G401.6 (cell line): ENCODE results near the gene RPS10.
A peak's percentile ranks its signal among the peaks of the same experiment; 100 is the strongest.
"Not testable (repeated sequence)": the region's sequence is repeated elsewhere in the genome, so short reads cannot be mapped to it uniquely, and the experiment has no call there.

Experiments
- FAIRE-seq: peaks from 2 replicates; lab custom pipeline; 2012; peaks lifted over from hg19 to GRCh38; lab: Jason Lieb, UNC

Gene RPS10

DNA sequence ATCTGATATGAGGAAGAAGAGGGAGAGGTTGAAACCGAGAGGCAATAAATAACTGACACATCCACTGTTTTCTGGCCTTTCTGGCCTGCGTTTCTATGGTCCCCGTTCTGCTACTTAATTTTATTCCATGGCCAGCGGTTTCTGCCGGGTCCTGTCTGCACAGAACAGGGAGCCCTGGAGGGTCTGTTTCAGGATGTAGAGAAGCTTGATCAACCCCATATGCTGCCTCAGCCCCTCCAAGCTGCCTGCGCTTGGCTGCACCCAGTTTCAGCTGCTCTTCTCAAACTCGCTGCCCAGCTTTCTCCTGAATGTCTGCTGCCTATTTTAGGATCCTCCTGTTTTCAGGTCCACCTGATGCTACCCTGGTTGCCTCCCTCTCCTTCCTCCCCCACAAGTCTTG, 21.5 kb upstream of the RPS10 start:
- no peak for FAIRE-seq

DNA sequence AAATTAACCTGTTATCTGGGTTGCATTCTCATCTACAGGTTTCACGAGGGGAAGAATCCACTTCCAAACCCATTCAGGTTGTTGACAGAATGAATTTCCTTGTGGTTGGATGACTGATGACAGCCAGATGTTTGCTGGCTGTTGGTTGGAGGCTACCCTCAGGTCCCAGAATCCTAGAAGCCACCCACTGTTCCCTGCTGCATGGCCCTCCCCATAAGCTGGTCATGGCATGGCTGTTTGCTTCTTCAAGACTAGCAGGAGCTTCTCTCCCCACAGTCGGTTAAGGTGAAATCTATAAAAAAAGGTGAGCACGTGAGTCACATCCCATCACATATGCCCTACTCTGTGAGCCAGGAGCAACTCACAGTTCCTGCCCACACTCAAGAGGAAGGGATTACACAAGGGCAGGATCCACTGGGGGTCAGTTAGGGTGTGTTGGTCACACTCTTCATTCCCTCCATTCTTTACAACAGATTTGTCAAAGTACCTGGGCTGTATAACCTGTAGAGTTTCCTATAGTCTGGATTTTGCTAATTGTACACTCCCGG, 19.5 kb upstream of the RPS10 start:
- no peak for FAIRE-seq

DNA sequence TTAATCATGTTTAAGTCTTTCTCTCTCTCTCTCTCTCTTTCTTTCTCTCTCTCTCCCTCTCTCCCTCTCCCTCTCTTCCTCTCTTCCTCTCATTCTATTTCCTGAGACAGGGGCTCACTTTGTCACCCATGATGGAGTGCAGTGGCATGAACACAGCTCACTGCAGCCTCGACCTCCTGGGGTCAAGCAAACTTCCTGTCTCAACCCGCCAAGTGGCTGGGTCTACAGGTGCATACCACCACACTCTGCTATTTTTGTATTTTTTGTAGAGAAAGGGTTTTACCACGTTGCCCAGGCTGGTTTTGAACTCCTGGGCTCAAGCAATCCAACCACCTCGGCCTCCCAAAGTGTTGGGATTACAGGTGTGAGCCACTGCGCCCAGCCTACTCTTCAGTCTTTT, 15.7 kb upstream of the RPS10 start:
- no peak for FAIRE-seq

DNA sequence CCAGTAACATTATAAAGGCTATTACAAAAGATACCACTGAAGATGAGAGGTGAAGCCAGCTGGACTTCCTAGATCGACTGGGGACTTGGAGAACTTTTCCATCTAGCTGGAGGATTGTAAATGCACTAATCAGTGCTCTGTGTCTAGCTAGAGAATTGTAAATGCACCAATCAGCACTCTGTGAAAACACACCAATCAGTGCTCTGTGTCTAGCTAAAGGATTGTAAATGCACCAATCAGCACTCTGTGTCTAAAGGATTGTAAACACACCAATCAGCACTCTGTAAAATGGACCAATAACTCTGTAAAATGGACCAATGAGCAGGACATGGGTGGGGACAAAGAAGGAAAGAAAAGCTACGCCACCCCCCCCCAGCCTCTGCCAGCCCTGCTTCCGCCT, 13.6 kb upstream of the RPS10 start:
- FAIRE-seq = no peak

DNA sequence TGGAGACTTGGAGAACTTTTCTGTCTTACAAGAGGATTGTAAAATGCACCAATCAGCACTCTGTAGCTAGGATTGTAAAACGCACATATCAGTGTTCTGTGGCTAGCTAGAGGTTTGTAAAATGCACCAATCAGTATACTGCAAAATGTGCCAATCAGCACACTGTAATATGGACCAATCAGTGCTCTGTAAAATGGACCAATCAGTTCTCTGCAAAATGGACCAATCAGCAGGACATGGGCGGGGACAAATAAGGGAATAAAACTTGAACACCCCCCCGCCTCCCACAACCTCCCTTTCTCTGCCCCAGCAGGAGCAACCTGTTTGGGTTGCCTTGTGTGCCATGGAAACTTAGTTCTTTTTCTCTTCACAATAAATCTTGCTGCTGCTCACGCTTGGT, 12.8 kb upstream of the RPS10 start:
- no peak for FAIRE-seq

DNA sequence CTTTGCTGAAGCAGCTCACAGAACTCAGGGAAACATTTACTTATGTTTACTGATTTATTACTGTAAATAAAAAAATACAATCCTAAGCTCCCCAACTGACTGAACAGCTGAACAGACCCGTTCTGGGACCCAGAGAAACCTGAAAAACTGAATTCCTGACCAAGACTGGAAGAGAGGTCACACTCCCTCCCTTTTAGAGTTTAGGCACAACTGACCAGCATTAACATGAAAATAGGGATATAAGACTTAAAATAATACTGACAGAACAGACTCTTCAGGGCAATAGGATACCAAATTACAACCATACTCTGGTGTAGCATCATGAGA, 11.7 kb upstream of the RPS10 start:
- no peak for FAIRE-seq

DNA sequence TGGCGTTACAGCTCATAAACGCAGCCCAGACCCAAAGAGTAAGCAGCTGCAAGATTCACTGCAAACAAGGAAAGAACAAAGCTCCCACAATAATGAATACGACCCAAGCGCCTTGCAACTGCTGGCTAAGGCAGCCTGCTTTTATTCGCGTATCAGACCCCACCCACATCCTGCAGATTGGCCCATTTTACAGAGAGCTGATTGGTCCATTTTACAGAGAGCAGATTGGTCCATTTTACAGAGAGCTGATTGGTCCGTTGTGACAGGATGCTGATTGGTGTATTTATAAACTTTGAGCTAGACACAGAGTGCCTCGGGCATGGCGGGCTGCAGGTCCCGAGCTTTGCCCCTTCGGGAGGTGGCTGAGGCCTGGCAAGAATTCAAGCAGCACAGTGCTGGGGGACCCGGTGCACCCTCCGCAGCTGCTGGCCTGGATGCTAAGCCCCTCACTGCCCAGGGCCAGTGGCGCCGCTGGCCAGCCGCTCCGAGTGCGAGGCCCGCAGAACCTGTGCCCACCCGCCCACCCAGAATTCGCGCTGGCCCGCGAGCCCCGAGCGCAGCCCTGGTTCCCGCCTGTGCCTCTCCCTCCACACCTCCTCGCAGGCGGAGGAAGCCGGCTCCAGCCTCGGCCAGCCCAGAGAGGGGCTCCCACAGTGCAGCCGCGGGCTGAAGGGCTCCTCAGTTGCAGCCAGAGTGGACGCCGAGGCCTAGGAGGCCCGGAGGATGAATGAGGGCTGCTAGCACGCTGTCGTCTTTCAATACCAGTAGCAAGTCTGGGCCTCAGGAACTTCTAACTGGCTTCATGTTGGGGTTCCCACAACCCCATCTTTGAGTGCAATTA, 11.2 kb upstream of the RPS10 start:
- FAIRE-seq = no peak

DNA sequence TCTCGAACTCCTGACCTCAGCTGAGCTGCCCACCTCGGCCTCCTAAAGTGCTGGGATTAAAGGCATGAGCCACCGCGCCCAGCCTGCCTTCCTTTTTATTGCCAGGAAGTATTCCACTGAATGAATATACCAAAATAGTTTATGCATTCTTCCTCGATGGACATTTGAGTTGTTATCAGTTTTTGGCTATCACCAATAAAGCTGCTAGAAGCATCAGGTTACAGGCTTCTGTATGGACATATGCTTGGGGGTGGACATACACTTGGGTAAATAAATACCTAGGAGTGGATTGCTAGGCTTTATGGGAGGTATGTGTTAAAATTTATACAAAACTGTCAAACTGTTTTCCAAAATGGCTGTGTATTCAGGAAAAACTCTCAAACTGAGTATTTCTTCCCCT, 10.0 kb upstream of the RPS10 start:
- no peak for FAIRE-seq

DNA sequence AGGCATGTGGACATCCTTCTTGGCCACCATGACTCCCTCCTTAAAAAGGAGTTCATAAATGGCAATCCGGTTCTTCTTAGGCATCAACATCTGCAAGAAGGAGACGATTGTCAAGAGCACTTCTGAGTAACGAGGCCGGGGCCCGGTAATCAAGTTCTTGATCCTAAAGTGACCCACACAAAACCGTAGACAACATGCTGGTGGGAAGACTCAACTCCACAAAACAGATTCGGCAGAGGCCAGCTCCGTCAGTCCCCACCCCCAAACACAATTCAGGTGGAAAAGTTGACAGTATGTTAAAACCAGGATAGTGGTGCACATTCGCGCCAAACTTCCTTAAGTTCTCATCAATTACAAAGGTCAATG, 754 bp downstream of the RPS10 start:
- no peak for FAIRE-seq

DNA sequence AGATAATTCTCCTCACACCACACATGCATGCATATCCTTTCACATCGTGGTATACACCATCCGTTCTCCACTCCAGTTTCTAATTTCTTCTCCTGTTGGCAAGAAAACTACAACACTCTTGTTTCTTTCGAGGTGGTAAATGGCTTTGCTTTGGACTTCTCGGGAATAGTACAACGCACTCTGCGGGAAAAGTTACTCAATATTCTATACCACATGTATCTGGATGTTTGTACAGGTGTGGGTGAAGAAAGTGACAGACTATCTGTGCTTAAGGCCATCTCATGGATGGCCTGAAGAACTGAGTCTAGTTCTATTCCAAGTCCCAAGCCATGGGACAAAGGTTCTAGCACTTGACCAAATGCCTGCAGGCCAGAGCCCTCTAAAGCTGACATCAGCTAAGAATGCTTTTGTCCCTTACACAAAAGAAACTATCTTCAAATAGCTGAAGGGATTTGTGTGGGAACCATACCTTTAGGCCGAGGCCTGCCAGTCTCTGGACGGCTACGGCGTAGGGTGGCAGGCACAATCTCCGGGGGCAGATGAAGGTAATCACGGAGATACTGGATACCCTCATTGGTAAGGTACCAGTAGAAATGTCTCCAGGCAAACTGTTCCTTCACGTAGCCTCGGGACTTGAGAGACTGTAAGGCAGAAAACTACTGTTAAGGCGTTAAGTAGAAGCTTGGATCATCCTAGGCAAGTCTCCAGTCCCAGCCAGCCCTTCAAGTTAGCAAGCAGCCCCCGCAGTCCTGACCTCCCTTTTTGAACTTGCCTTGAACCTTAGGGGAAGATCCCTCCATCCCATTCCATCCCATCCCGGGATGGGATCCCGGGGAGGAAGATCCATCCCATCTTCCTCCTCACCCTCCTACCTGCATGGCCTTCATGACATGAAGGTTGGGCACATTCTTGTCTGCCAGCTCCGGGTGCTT, 1.4 kb downstream of the RPS10 start:
- FAIRE-seq = no peak

DNA sequence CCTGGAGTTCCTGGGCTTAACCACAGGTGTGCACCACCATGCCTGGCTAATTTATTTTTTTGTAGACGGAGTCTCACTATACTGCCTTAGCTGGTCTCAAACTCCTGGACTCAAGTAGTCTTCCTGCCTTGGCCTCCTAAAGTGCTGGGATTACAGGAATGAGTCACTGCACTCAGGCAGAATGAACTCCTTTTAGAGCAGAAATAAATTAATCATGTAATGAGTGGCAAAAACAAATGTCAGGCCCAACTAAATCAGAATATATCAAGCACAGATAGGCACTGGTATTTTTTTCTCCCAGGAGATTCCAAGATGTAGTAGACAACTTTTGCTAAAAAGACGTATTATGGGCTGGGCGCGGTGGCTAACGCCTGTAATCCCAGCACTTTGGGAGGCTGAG, 2.6 kb downstream of the RPS10 start:
- no peak for FAIRE-seq

DNA sequence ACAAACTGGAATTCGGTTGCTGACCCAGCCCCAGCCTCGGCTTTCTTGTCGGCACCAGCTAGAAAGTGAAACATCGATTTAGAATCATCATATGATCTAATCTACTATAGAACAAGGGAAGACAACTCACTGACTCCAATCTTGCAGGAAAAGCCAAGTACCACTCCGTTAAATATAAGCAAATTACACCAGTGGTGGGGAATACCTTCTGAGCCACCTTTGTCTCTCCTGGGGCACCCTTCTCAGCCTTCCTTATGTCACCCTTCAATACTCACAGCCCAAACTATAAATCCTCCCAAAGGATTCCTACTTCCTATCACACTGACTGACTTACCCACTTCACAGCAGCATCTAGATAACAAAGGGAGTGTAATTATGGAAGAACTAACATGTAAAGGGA, 7.5 kb downstream of the RPS10 start:
- no peak for FAIRE-seq

DNA sequence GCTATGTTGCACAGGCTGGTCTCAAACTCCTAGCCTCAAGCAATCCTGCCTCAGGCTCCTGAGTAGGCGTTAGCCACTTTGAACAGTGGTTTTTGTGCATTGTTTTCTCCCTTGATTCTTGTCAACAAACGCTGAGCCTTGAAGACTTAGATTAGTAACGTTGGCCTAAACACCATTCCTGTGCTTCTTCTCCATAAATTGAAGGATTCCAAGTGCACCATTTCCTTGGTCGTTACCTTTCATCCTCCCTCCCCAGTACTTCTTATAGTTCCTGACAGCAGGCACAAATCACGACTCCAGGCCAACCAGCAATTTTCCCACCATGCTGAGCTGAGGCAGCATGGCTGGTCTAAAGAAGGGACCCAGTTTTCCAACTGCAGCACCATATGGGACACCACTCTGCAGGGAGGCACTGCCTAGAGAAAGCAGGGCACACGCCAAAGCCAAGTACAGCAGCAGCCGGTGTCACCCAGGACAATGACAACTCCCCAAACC, 8.9 kb downstream of the RPS10 start:
- peak; percentile 51 for FAIRE-seq

DNA sequence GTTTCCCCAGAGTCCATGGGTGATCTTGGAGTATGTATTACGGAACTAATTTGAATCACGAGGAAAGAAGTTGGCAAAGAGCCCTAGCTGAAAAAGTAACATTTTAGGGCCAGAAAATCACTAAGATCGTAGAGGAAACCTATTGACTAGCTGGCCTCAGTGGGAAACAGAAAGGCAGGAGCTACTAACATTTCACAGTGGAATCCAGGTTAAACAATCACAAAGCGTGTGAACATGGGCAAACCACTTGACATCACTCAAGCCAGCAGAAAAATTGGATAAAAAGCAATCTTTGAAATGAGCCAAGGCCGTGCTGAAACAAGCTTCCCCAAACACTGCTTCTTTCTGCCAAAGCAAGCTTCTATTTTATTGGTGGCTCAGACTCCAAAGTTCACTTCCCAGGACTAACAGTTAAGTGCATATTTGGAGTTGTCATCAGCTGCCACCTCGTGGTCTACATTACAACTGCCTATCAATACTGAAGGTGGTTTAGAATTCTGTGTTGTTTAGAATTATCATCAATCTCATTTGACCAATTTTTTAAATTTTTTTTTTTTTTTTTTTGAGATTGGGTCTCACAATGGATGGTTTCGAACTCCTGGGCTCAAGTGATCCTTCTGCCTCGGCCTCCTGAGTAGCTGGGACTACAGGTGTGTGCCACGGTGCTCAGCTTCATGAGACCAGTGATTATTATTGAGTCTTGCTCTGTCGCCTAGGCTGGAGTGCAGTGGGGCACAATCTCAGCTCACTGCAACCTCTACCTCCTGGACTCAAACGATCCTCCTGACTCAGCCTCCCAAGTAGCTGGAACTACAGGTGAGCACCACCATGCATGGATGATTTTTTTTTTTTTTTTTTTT, 10.6 kb downstream of the RPS10 start:
- FAIRE-seq = peak; percentile 98

DNA sequence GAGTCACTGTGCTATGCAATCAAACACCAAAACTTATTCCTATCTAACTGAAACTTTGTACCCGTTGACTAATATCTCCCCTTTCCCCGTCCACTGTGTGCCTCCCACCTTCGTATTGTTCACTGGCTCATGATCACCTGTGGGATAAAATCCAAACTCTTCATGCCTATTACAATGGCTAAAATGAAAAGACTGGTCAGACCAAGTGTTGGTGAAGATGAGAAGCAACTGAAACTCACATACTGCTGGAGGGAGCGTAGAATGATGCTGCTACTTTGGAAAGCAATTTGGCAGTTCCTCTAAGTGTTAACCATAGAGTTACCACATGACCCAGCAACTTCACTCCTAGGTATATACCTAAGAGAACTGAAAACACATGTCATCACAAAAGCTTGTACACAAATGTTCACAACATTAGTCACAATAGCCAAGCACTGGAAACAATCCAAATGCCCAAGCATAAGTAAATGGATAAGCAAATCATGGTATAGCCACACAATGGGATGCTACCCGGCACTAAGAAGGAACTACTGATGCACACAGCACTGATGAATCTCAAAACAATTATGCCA, 13.1 kb downstream of the RPS10 start:
- FAIRE-seq = no peak

DNA sequence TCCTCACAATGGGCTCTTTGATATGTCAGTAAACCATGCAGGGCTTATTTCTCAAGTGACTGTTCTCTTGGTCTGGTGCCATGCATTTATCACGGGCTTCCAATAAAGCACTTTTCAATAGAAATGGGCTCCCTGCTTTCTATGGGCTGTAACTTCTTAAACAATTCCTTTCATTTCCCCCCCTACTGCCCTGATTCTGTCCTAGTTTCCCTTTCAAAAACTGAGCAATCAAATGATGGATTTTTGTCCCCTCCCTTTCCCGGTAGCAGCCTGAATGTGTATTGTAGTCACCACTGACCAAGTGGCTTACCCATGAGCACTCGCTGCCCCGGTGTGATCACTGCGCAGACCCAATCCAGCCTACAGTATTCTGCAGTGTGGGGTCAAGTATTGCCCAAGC, 13.9 kb downstream of the RPS10 start:
- no peak for FAIRE-seq

DNA sequence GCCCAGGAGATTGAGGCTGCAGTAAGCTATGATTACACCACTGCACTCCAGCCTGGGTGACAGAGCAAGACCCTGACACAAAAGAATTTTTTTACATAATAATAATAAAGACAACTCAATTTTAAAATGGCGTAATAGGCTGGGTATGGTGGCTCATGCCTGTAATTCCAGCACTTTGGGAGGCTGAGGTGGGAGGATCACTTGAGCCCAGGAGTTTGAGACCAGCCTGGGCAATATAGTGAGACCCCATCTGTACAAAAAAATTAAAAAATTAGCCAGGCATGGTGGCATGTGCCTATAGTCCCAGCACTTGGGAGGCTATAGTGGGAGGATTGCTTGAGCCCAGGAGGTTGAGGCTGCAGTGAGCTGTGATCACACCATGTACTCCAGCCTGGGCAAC, 18.0 kb downstream of the RPS10 start:
- not testable (repeated sequence) for FAIRE-seq

DNA sequence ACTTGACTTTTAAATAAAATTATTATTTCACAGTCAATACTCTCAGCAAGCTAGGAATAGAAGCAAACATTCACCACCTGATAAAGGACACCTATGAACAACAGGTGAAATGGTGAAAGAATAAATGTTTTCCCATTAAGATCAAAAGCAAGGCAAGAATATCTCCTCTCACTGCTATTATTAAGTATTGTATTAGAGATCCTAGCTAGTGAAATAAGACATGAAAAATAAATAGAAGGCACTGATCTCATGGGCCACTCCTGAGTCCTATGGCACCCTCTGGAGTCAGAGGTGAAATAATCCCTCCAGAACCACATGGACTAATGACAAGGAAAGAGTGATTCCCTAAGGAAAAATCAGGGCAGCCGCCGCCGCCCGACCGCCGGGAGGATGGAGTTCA, 29.4 kb downstream of the RPS10 start:
- no peak for FAIRE-seq

DNA sequence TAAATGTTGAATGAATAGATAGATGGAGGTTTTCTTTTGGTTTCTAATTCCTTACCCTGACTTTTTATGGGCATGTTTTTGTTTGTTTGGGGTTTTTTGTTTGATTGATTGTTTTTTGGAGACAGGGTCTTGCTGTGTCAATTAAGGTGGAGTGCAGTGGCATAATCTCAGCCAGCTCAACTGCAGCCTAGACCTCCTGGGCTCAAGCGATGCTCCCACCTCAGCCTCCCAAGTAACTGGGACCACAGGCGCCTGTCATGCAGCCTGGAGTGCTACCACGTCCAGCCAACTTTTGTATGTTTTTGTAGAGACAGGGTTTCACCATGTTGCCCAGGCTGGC, 31.9 kb downstream of the RPS10 start:
- no peak for FAIRE-seq

DNA sequence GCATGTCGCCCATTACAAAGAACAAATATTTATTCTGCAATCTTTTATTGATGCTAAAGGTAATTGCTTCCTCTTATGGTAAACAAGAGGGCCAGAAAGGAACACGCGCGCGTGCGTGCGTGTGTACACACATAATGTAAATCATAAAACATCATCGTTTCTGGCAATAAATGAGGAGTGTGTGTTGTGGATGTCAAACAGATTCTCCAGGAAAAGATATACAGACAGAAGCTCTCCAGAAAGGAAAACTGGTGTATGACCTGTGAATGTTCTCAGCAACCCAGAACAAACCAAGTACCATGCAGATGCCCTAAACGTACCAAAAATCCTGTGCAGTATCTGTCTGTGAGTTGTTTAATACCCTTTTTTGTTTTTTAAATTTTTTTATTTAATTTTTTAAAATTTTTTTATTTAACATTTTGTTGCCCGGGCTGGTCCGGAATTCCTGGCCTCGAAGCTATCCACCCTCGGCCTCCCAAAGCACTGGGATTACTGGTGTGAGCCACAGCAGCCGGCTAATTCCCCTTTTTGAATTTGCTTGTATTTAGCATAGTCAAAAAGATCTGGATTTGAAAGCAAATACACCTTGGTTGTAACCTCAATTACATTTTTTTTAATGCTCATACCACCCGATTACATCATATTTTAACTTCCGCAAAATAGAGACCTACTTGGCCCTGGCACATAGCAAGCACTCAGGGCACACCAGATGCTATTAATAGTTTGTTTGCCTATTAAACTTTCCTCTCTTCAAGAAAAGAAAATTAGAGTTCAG, 32.5 kb downstream of the RPS10 start:
- no peak for FAIRE-seq

DNA sequence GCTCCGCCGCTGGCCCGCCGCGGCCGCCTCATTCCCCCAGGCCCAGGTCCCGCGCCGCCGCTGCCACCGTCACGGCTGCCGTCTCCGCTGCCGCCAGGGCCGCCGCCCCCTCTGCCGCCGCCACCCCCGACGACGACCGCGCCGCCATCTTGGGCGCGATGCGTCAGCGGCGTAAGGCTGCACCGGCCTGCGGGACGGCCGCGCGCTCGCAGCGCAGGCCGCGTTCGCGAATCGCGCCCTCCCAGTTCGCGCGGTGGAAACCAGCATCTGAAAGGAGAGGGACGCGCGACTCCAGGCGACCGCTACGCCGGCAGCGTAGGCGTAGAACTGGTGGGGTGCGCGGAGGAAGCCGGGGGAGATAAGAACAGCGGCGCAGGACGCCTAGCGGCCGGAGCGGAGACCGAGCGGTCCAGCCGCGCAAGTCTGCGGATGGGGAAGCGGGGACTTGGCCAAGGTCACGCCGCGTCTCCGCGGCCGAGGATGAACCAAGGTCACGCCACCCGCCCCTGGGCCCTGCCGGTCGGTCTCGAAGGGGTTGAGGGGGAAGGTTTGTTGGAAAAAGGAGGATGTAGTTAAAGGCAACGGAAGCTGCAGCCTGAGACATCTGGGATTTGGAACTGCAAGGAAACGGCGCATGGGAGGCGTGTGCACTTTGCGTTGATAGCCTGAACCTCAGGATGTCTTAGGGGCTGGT, 33.2 kb downstream of the RPS10 start, which contains the start of gene NUDT3:
NUDT3 (minus strand) TSS at position 173 of the 694 bp plus-strand sequence. CDS start 307 bp downstream, outside the sequence.
- peak; percentile 39 for FAIRE-seq
